ENCODE data around the gene KIF2A.

KIF2A gene

GRCh38 chr5:62340979-62341378, 35.0 kb downstream of the KIF2A start:
- TF ChIP-seq, protein P1, sequence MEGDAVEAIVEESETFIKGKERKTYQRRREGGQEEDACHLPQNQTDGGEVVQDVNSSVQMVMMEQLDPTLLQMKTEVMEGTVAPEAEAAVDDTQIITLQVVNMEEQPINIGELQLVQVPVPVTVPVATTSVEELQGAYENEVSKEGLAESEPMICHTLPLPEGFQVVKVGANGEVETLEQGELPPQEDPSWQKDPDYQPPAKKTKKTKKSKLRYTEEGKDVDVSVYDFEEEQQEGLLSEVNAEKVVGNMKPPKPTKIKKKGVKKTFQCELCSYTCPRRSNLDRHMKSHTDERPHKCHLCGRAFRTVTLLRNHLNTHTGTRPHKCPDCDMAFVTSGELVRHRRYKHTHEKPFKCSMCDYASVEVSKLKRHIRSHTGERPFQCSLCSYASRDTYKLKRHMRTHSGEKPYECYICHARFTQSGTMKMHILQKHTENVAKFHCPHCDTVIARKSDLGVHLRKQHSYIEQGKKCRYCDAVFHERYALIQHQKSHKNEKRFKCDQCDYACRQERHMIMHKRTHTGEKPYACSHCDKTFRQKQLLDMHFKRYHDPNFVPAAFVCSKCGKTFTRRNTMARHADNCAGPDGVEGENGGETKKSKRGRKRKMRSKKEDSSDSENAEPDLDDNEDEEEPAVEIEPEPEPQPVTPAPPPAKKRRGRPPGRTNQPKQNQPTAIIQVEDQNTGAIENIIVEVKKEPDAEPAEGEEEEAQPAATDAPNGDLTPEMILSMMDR (conservative IDR thresholded peaks at IDR 0.05; ENCODE audit: low read depth) = no peak
- DNase-seq (ENCODE audit: low spot score) = no peak
- POLR2A ChIA-PET (ENCODE audit: low non-redundant PET) = no interaction called here
- CTCF ChIA-PET = interaction anchor here (0.6 kb wide), 1 partner anchor 438 kb away, joined by 3 read pairs; no protein-coding TSS in a partner anchor
- no peak overlapping the region for H3K27ac ChIP-seq

- no peak overlapping the region for H3K27ac ChIP-seq
- TF ChIP-seq, protein P1 (conservative IDR thresholded peaks at IDR 0.05; ENCODE audit: low read depth) = no peak
- ChIA-PET POLR2A (ENCODE audit: low non-redundant PET) (no interaction called here), CTCF (no interaction called here)
- no peak for DNase-seq (ENCODE audit: low spot score)
These were observed 35.9 kb downstream of the KIF2A start for GRCh38 chr5:62341783-62342475.

DNA sequence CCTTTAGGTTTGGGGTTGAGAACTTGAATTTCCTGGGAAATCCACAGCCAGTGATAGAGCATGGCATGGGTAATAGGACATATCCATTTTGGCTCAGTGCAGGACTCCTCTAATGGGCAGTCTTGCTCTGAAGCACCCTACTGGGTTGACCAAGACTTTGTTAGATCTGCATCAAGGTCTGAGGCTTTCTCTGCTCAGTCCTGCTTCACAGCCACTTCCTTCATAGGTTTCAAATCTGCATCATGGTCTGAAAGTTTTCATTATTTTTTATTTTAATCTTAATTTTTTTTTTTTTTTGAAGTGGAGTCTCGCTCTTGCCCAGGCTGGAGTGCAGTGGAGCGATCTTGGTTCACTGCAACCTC, 36.5 kb downstream of the KIF2A start:
- H3K27ac ChIP-seq = no peak overlapping the region
- TF ChIP-seq, protein P1 (conservative IDR thresholded peaks at IDR 0.05; ENCODE audit: low read depth) = no peak
- CTCF ChIA-PET = no interaction called here
- POLR2A ChIA-PET (ENCODE audit: low non-redundant PET) = no interaction called here
- no peak for DNase-seq (ENCODE audit: low spot score)

- TF ChIP-seq, protein P1 (conservative IDR thresholded peaks at IDR 0.05; ENCODE audit: low read depth) = no peak
- ChIA-PET CTCF (interaction anchor here (0.6 to 1.0 kb wide), 2 partner anchors 119 to 135 kb away, joined by 3 to 5 read pairs; no protein-coding TSS in a partner anchor), POLR2A (ENCODE audit: low non-redundant PET) (no interaction called here)
- no peak overlapping the region for H3K27ac ChIP-seq
- no peak for DNase-seq (ENCODE audit: low spot score)
These were observed 37.4 kb downstream of the KIF2A start for GRCh38 chr5:62343428-62343827.

- H3K27ac ChIP-seq = no peak overlapping the region
- TF ChIP-seq, protein P1 (conservative IDR thresholded peaks at IDR 0.05; ENCODE audit: low read depth) = no peak
- ChIA-PET POLR2A (ENCODE audit: low non-redundant PET) (no interaction called here), CTCF (no interaction called here)
- no peak for DNase-seq (ENCODE audit: low spot score)
These were observed 40.7 kb downstream of the KIF2A start for GRCh38 chr5:62346748-62347147.

DNA sequence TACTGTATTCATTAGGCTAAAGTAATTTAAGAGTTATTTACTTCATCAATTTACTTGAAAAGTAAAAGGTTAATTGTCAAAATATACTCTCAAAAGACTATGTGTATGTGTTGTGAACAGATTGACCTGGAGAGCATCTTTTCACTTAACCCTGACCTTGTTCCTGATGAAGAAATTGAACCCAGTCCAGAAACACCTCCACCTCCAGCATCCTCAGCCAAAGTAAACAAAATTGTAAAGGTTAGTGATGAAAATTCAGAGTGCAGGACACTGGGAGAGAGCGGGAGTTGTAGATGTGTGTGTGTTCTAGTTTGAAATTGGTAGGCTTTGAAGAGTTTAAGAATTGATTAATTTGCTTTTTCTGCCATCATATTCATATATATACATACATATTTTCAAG, 41.9 kb downstream of the KIF2A start:
- no peak for DNase-seq (ENCODE audit: low spot score)
- CTCF ChIA-PET = no interaction called here
- no peak overlapping the region for H3K27ac ChIP-seq
- TF ChIP-seq, protein P1 (conservative IDR thresholded peaks at IDR 0.05; ENCODE audit: low read depth) = no peak
- POLR2A ChIA-PET (ENCODE audit: low non-redundant PET) = no interaction called here
